22Rv1 (cell line): ENCODE data around the gene SLC35A2.

Source experiments
- H3K27ac ChIP-seq: fragments of 450-650 bp; 2 replicates; pipeline ENCODE4 v1.5.1; 2017
- CTCF ChIP-seq: fragments of 450-650 bp; IDR thresholded peaks from 2 replicates; pipeline ENCODE4 v1.5.1; 2017; ENCODE audit warnings: mild to moderate bottlenecking
- ZFX ChIP-seq: fragments of 450-650 bp; IDR thresholded peaks from 2 replicates; pipeline ENCODE4 v1.6.1; 2017; ENCODE audit warnings: antibody characterized with exemption, borderline replicate concordance

SLC35A2 gene

GRCh38 chrX:48937054-48937907, 25.8 kb upstream of the SLC35A2 start:
- H3K27ac ChIP-seq = no peak overlapping the region

GRCh38 chrX:48936429-48937053, 25.1 kb upstream of the SLC35A2 start:
- no peak overlapping the region for H3K27ac ChIP-seq
- no peak for TF ChIP-seq CTCF
- no peak for TF ChIP-seq ZFX

More at GRCh38 chrX:48937054-48937907, 25.8 kb upstream of the SLC35A2 start:
- TF ChIP-seq CTCF (no peak), ZFX (no peak)

GRCh38 chrX:48935301-48935670, 23.8 kb upstream of the SLC35A2 start:
- no peak overlapping the region for H3K27ac ChIP-seq
- TF ChIP-seq CTCF (no peak), ZFX (no peak)

GRCh38 chrX:48934581-48935300, 23.3 kb upstream of the SLC35A2 start:
- no peak for TF ChIP-seq CTCF
- TF ChIP-seq ZFX = no peak
- H3K27ac ChIP-seq = no peak overlapping the region

GRCh38 chrX:48933757-48934156, 22.3 kb upstream of the SLC35A2 start:
- TF ChIP-seq CTCF (no peak), ZFX (no peak)
- no peak overlapping the region for H3K27ac ChIP-seq

- TF ChIP-seq ZFX (no peak), CTCF (no peak)
- H3K27ac ChIP-seq = no peak overlapping the region
Observed at GRCh38 chrX:48927736-48928382, 16.4 kb upstream of the SLC35A2 start.
